Stimulated activated CD8-positive, alpha-beta memory T cell treated with anti-CD3 and anti-CD28 coated beads, Interleukin-2, amount 100 ng/mL, for 48 hours (primary cell): ENCODE results near the gene OXLD1.

Experiments used
- DNase-seq, 2 donors: peaks; one replicate each; pipeline ENCODE4 v3.0.0-alpha.2; 2020; ENCODE audit warnings: low read depth in 2 of 2

Gene OXLD1

DNA sequence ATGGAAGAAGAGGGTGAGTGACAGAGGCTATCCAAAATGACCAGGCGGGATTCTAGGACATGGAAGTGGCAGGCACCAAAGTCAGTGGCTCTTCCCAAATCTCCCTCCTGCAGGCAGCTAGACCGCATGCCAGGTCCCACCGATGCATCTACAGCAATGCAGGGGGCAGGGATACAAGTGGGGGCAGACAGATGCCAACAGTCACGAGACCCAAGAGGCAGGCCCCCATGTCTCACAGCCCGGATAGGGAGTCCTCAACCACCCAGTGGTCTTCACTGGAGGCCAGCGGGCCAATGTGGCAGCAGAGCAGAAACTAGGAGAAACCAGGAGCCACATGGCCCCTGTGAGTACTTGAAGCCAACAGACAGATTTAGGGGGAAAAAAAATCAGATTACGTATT is 49.5 kb downstream of the OXLD1 start:
- no peak for DNase-seq

DNA sequence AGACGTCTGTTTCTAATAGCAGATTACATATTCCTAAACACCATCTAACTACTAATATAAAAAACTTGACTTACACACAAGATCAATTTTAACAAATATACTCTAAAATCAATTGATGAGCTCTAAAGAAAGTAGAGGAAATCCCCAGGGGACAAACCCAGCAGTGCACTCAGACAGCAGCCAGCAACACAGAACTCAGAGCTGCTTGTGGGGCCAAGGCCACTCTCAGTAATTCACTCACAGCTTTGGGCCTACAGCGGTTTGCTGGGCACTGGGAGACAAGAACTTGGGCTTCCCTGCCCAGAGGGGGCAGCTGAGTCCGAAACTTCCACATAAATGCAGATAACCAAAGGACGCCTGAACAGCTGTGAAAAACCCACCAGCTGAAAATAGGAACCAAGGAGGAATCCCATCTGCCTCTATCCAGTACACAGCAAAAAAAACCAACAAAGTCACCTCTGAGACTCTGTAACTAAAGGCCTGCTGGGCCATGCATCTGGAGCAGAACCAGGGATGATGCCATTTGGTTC is 50.9 kb downstream of the OXLD1 start:
- DNase-seq, result no peak
